GM23248 (cell line): Measurements from ENCODE around the gene MEF2A. TPM values are rescaled to one million over a fixed set of nuclear protein-coding genes. Genes with fewer than 3 reads are reported as not detected.

ENCODE experiments used
- DNase-seq: peaks from one replicate; pipeline ENCODE4 v3.0.0-alpha.2; 2015
- H2AFZ ChIP-seq: fragments of 200-600 bp; sonication (generic); 2 replicates; pipeline ENCODE4 v1.6.1; 2016; ENCODE audit warnings: antibody characterized with exemption
- H3F3A ChIP-seq: fragments of 200-600 bp; sonication (generic); 2 replicates; pipeline ENCODE4 v1.6.1; 2016; ENCODE audit warnings: mild to moderate bottlenecking, antibody characterized with exemption, mixed run types; ENCODE audit not compliant: insufficient read depth
- H3K27ac ChIP-seq: fragments of 200-600 bp; sonication (generic); 2 replicates; pipeline ENCODE4 v1.5.1; 2016; ENCODE audit warnings: mild to moderate bottlenecking
- H3K27me3 ChIP-seq: fragments of 200-600 bp; sonication (generic); replicated peaks from 2 replicates; pipeline ENCODE4 v1.6.1; 2016; ENCODE audit warnings: mild to moderate bottlenecking; ENCODE audit not compliant: insufficient read depth
- H3K36me3 ChIP-seq: fragments of 200-600 bp; sonication (generic); 2 replicates; pipeline ENCODE4 v1.6.1; 2016; ENCODE audit warnings: low read depth, mild to moderate bottlenecking
- H3K4me1 ChIP-seq: fragments of 200-600 bp; sonication (generic); 2 replicates; pipeline ENCODE4 v1.6.1; 2016; ENCODE audit warnings: mild to moderate bottlenecking; ENCODE audit not compliant: insufficient read depth
- H3K4me2 ChIP-seq: fragments of 200-600 bp; sonication (generic); one replicate; pipeline ENCODE4 v1.6.1; 2016; ENCODE audit warnings: mild to moderate bottlenecking; ENCODE audit not compliant: unreplicated experiment
- H3K4me3 ChIP-seq: fragments of 200-600 bp; sonication (generic); 2 replicates; pipeline ENCODE4 v1.5.1; 2016; ENCODE audit warnings: mild to moderate bottlenecking
- H3K79me2 ChIP-seq: fragments of 200-600 bp; sonication (generic); 2 replicates; pipeline ENCODE4 v1.6.1; 2016; ENCODE audit warnings: mild to moderate bottlenecking; ENCODE audit not compliant: insufficient read depth
- H3K9ac ChIP-seq: fragments of 200-600 bp; sonication (generic); 2 replicates; pipeline ENCODE4 v1.6.1; 2016; ENCODE audit warnings: mild to moderate bottlenecking
- H3K9me2 ChIP-seq: fragments of 200-600 bp; sonication (generic); 2 replicates; pipeline ENCODE4 v1.6.1; 2016; ENCODE audit warnings: mixed run types, mild to moderate bottlenecking, moderate library complexity; ENCODE audit not compliant: insufficient read depth
- H3K9me3 ChIP-seq: fragments of 200-600 bp; sonication (generic); one replicate; pipeline ENCODE4 v1.6.1; 2017; ENCODE audit warnings: low read depth
- H4K20me1 ChIP-seq: fragments of 200-600 bp; sonication (generic); 2 replicates; pipeline ENCODE4 v1.6.0; 2016; ENCODE audit not compliant: insufficient read depth
- EZH2 ChIP-seq: fragments of 200-600 bp; sonication (generic); IDR thresholded peaks from 2 replicates; pipeline ENCODE4 v1.6.1; 2018; ENCODE audit warnings: antibody characterized with exemption, mild to moderate bottlenecking; ENCODE audit not compliant: insufficient read depth, poor library complexity, severe bottlenecking
- EZH2phosphoT487 ChIP-seq: fragments of 200-600 bp; sonication (generic); IDR thresholded peaks from 2 replicates; pipeline ENCODE4 v1.6.1; 2018; ENCODE audit warnings: antibody characterized with exemption, moderate library complexity, mild to moderate bottlenecking, low read depth; ENCODE audit not compliant: insufficient read depth
- WGBS, 2 experiments: methylation state at CpG; one replicate each; pipeline ENCODE4 v1.1.6; 2015 to 2017; ENCODE audit warnings: low lambda C conversion rate in 2 of 2, low coverage in 1 of 2; ENCODE audit errors: missing lambda C conversion rate in 2 of 2; 5-methylcytosine and 5-hydroxymethylcytosine counted together
- in situ Hi-C: fragments of 300-500 bp; cut with MboI; formaldehyde crosslinking; loops from 2 replicates; pipeline ENCODE4 v1.15.0; 2020
- polyA plus RNA-seq: library from polyadenylated mRNA; unstranded; fragments of >200 nt; fragmentation: Nextera tagmentation; extraction: Ambion mirVana; gene quantifications from 2 replicates; pipeline ENCODE4 v1.2.1, GENCODE V29; 2016
- total RNA-seq: library from RNA; depleted of rRNA; stranded (reverse); fragments of >200 nt; shearing (Covaris generic); gene quantifications from 2 replicates; pipeline ENCODE4 v1.2.3, GENCODE V29; 2014

The MEF2A gene
- total and polyA plus RNA-seq, 2 experiments from 2014 or later, result 24.3 to 37.8 TPM

GRCh38 chr15:99722406-99722805 is 156.6 kb downstream of the MEF2A start:
- H3K79me2 ChIP-seq, result no peaks in the 10 kb centered on the region
- H3K4me2 ChIP-seq, result no peak overlapping the region
- H3K9ac ChIP-seq, result no peak overlapping the region
- no peaks in the 10 kb centered on the region for H4K20me1 ChIP-seq
- WGBS, 2 experiments, result 81 to 87% methylated on average over 3 of the region's 3 CpGs
- H3K4me3 ChIP-seq, result no peak overlapping the region
- no peaks in the 10 kb centered on the region for H3K9me2 ChIP-seq
- no peak overlapping the region for H3K27ac ChIP-seq
- TF ChIP-seq EZH2, result no peak
- no peak for TF ChIP-seq EZH2phosphoT487
- in situ Hi-C loops, result loop anchor here (10.0 kb wide), 1 partner anchor 448 kb away; no protein-coding TSS in a partner anchor
- no peaks in the 10 kb centered on the region for H3K36me3 ChIP-seq
- peaks cover 9% of the 10 kb centered on the region for H3K4me1 ChIP-seq
- DNase-seq, result no peak
- no peaks in the 10 kb centered on the region for H3K27me3 ChIP-seq
- no peaks in the 10 kb centered on the region for H3K9me3 ChIP-seq
- H3F3A ChIP-seq, result no peaks in the 10 kb centered on the region
- no peak overlapping the region for H2AFZ ChIP-seq

- H2AFZ ChIP-seq, result no peak overlapping the region
- H3K79me2 ChIP-seq, result no peaks in the 10 kb centered on the region
- no peak for DNase-seq
- no peak overlapping the region for H3K9ac ChIP-seq
- H3F3A ChIP-seq, result peaks cover 3% of the 10 kb centered on the region; the same call in 1 of the 2 replicates
- in situ Hi-C loops, result loop anchor here (10.0 to 25.0 kb wide), 2 partner anchors 452 to 614 kb away; partner anchors contain the start of gene SYNM
- TF ChIP-seq EZH2phosphoT487 (no peak), EZH2 (no peak)
- H3K36me3 ChIP-seq, result no peaks in the 10 kb centered on the region
- no peak overlapping the region for H3K4me2 ChIP-seq
- no peaks in the 10 kb centered on the region for H4K20me1 ChIP-seq
- no peak overlapping the region for H3K4me3 ChIP-seq
- H3K27me3 ChIP-seq, result no peaks in the 10 kb centered on the region
- no peaks in the 10 kb centered on the region for H3K9me3 ChIP-seq
- H3K27ac ChIP-seq, result no peak overlapping the region
- peaks cover 6% of the 10 kb centered on the region; the same call in 1 of the 2 replicates for H3K4me1 ChIP-seq
- H3K9me2 ChIP-seq, result no peaks in the 10 kb centered on the region
- WGBS, 2 experiments, result 77% methylated on average over 7 of the region's 7 CpGs
Observed at GRCh38 chr15:99726333-99726732, 160.5 kb downstream of the MEF2A start.

- Histone ChIP-seq H3K27ac (no peak overlapping the region), H3K4me2 (no peak overlapping the region), H3K4me3 (no peak overlapping the region), H3K4me1 (peaks cover 12% of the 10 kb centered on the region), H4K20me1 (no peaks in the 10 kb centered on the region), H3F3A (peaks cover 3% of the 10 kb centered on the region; the same call in 1 of the 2 replicates), H3K79me2 (no peaks in the 10 kb centered on the region), H2AFZ (no peak overlapping the region), H3K36me3 (no peaks in the 10 kb centered on the region), H3K9me3 (no peaks in the 10 kb centered on the region), H3K27me3 (no peaks in the 10 kb centered on the region), H3K9ac (no peak overlapping the region), H3K9me2 (no peaks in the 10 kb centered on the region)
- no peak for TF ChIP-seq EZH2phosphoT487
- TF ChIP-seq EZH2, result no peak
- 5 to 28% methylated on average over 1 of the region's 1 CpG for WGBS, 2 experiments
- in situ Hi-C loops, result loop anchor here (10.0 to 25.0 kb wide), 2 partner anchors 453 to 615 kb away; partner anchors contain the start of gene SYNM
- no peak for DNase-seq
Observed at GRCh38 chr15:99727330-99727729, 161.5 kb downstream of the MEF2A start.

- Histone ChIP-seq H2AFZ (no peak overlapping the region), H3K4me3 (no peak overlapping the region), H3K4me2 (no peak overlapping the region), H3K27ac (no peak overlapping the region), H3K27me3 (no peaks in the 10 kb centered on the region), H3K9me3 (no peaks in the 10 kb centered on the region), H3K79me2 (no peaks in the 10 kb centered on the region), H3K36me3 (no peaks in the 10 kb centered on the region), H3K9me2 (no peaks in the 10 kb centered on the region), H3K4me1 (peaks cover 12% of the 10 kb centered on the region), H3K9ac (no peak overlapping the region), H4K20me1 (no peaks in the 10 kb centered on the region), H3F3A (peaks cover 3% of the 10 kb centered on the region; the same call in 1 of the 2 replicates)
- in situ Hi-C loops, result loop anchor here (10.0 to 25.0 kb wide), 2 partner anchors 453 to 615 kb away; partner anchors contain the start of gene SYNM
- WGBS, 2 experiments, result 87 to 88% methylated on average over 7 of the region's 7 CpGs
- TF ChIP-seq EZH2phosphoT487 (no peak), EZH2 (no peak)
- DNase-seq, result no peak
Observed at GRCh38 chr15:99727733-99728132, 161.9 kb downstream of the MEF2A start.

GRCh38 chr15:99728916-99729315 is 163.1 kb downstream of the MEF2A start:
- H3K27ac ChIP-seq, result no peak overlapping the region
- 84 to 87% methylated on average over 6 of the region's 6 CpGs for WGBS, 2 experiments
- no peaks in the 10 kb centered on the region for H4K20me1 ChIP-seq
- no peaks in the 10 kb centered on the region for H3K9me2 ChIP-seq
- DNase-seq, result no peak
- H3K27me3 ChIP-seq, result no peaks in the 10 kb centered on the region
- peaks cover 3% of the 10 kb centered on the region; the same call in 1 of the 2 replicates for H3F3A ChIP-seq
- no peak overlapping the region for H2AFZ ChIP-seq
- H3K79me2 ChIP-seq, result no peaks in the 10 kb centered on the region
- peaks cover 12% of the 10 kb centered on the region for H3K4me1 ChIP-seq
- in situ Hi-C loops, result loop anchor here (10.0 to 25.0 kb wide), 2 partner anchors 454 to 617 kb away; partner anchors contain the start of gene SYNM
- H3K4me3 ChIP-seq, result no peak overlapping the region
- no peak overlapping the region for H3K4me2 ChIP-seq
- H3K9ac ChIP-seq, result no peak overlapping the region
- H3K36me3 ChIP-seq, result no peaks in the 10 kb centered on the region
- TF ChIP-seq EZH2 (no peak), EZH2phosphoT487 (no peak)
- no peaks in the 10 kb centered on the region for H3K9me3 ChIP-seq
